Smooth muscle cell (in vitro differentiated cells): ENCODE data around the gene TBC1D32. TPM values are rescaled to one million over a fixed set of nuclear protein-coding genes. Genes with fewer than 3 reads are reported as not detected.
"Not testable (repeated sequence)": the region's sequence is repeated elsewhere in the genome, so short reads cannot be mapped to it uniquely, and the experiment has no call there.

ENCODE experiments used
- DNase-seq: peaks from one replicate; lab custom pipeline; 2025; ENCODE audit not compliant: unreplicated experiment; lab: John Stamatoyannopoulos, UW
- H2AFZ ChIP-seq: fragments of 200-600 bp; sonication (generic); 2 replicates; pipeline ENCODE4 v1.6.0; 2016; ENCODE audit warnings: antibody characterized with exemption, low read depth, mild to moderate bottlenecking
- H3F3A ChIP-seq: fragments of 200-600 bp; sonication (generic); 2 replicates; pipeline ENCODE4 v1.6.0; 2017; ENCODE audit warnings: antibody characterized with exemption, low read depth
- H3K27ac ChIP-seq: fragments of 200-600 bp; sonication (generic); 2 replicates; pipeline ENCODE4 v1.5.1; 2016; ENCODE audit warnings: low read depth, mild to moderate bottlenecking
- H3K27me3 ChIP-seq: fragments of 200-600 bp; sonication (generic); 2 replicates; pipeline ENCODE4 v1.6.1; 2016; ENCODE audit warnings: low read depth, mild to moderate bottlenecking
- H3K36me3 ChIP-seq: fragments of 200-600 bp; sonication (generic); 2 replicates; pipeline ENCODE4 v1.5.1; 2016; ENCODE audit warnings: low read depth
- H3K4me1 ChIP-seq: fragments of 200-600 bp; sonication (generic); 2 replicates; pipeline ENCODE4 v1.5.1; 2016; ENCODE audit warnings: low read depth
- H3K4me2 ChIP-seq: fragments of 200-600 bp; sonication (generic); 2 replicates; pipeline ENCODE4 v1.6.0; 2016; ENCODE audit warnings: mild to moderate bottlenecking
- H3K4me3 ChIP-seq: fragments of 200-600 bp; sonication (generic); 2 replicates; pipeline ENCODE4 v1.5.1; 2016; ENCODE audit warnings: mild to moderate bottlenecking
- H3K79me2 ChIP-seq: fragments of 200-600 bp; sonication (generic); 2 replicates; pipeline ENCODE4 v1.6.0; 2016; ENCODE audit warnings: low read depth, mild to moderate bottlenecking
- H3K9ac ChIP-seq: fragments of 200-600 bp; sonication (generic); 2 replicates; pipeline ENCODE4 v1.6.0; 2016; ENCODE audit warnings: low read depth
- H3K9me3 ChIP-seq: fragments of 200-600 bp; sonication (generic); replicated peaks from 2 replicates; pipeline ENCODE4 v1.5.1; 2016; ENCODE audit warnings: low read depth
- H4K20me1 ChIP-seq: fragments of 200-600 bp; sonication (generic); 2 replicates; pipeline ENCODE4 v1.6.0; 2016; ENCODE audit warnings: low read depth
- WGBS: methylation state at CpG from one replicate; pipeline ENCODE4 v1.1.7; 2016; ENCODE audit warnings: low lambda C conversion rate; 5-methylcytosine and 5-hydroxymethylcytosine counted together
- polyA plus RNA-seq: library from polyadenylated mRNA; unstranded; fragments of >200 nt; fragmentation: Nextera tagmentation; extraction: Ambion mirVana; gene quantifications from 2 replicates; pipeline ENCODE4 v1.2.1, GENCODE V29; 2016
- total RNA-seq: library from RNA; depleted of rRNA; stranded (reverse); fragments of >200 nt; gene quantifications from 2 replicates; pipeline ENCODE4 v1.2.3, GENCODE V29; 2014
- TF ChIP-seq, protein P1 (sequence below): fragments of 200-600 bp; sonication (generic); IDR thresholded peaks from 2 replicates; pipeline ENCODE4 v1.5.1; 2017; ENCODE audit warnings: borderline replicate concordance, mild to moderate bottlenecking, antibody characterized with exemption; ENCODE audit not compliant: insufficient read depth, poor library complexity, severe bottlenecking

Gene TBC1D32
- total and polyA plus RNA-seq, 2 experiments from 2014 or later, result 4.2 to 14.5 TPM

DNA sequence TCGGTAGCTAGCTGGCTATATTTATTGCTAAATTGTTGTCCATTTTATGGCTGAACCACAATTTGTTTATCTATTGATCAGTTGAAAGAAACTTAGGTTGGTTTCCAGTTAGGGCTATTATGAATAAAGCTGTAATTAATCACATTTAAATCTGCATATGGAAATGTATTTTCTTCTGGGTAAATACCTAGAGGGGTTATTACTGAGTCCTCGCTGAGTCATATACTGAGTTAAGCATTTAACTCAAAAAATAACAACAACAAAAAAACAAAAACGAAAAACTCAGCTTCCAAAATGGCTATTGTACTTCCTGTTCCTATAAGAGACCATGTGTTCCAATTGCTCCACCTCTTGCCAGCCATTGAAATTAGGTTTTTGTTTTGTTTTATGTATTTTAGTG is 258.2 kb downstream of the TBC1D32 start:
- Histone ChIP-seq H3K9ac (no peak overlapping the region), H3K79me2 (no peaks in the 10 kb centered on the region), H3K36me3 (no peaks in the 10 kb centered on the region), H3K27ac (peak overlapping the region; percentile 33), H3K4me3 (no peak overlapping the region), H4K20me1 (no peaks in the 10 kb centered on the region), H3K4me1 (no peaks in the 10 kb centered on the region), H2AFZ (no peak overlapping the region), H3F3A (no peaks in the 10 kb centered on the region), H3K27me3 (no peaks in the 10 kb centered on the region), H3K9me3 (no peaks in the 10 kb centered on the region), H3K4me2 (no peak overlapping the region)
- DNase-seq, result no peak
- TF ChIP-seq, protein P1, sequence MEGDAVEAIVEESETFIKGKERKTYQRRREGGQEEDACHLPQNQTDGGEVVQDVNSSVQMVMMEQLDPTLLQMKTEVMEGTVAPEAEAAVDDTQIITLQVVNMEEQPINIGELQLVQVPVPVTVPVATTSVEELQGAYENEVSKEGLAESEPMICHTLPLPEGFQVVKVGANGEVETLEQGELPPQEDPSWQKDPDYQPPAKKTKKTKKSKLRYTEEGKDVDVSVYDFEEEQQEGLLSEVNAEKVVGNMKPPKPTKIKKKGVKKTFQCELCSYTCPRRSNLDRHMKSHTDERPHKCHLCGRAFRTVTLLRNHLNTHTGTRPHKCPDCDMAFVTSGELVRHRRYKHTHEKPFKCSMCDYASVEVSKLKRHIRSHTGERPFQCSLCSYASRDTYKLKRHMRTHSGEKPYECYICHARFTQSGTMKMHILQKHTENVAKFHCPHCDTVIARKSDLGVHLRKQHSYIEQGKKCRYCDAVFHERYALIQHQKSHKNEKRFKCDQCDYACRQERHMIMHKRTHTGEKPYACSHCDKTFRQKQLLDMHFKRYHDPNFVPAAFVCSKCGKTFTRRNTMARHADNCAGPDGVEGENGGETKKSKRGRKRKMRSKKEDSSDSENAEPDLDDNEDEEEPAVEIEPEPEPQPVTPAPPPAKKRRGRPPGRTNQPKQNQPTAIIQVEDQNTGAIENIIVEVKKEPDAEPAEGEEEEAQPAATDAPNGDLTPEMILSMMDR, result no peak
- 91% methylated on average over 3 of the region's 3 CpGs for WGBS

DNA sequence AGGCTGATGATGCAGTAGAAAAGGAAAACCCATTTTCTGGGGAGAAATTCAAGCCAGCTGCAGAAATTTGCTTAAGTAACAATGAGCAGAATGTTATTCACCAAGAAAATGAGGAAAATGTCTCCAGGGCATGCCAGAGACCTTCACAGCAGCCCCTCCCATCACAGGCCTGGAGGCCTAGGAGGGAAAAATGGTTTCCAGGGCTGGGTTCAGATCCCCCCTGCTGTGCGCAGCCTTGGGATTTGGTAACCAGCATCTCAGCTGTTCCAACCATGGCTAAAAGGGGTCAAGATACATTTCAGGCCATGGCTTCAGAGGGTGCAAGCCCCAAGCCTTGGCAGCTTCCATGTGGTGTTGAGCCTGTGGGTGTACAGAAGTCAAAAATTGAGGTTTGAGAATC is 265.5 kb downstream of the TBC1D32 start:
- not testable (repeated sequence) for H3K9me3 ChIP-seq, H3K27ac ChIP-seq, H2AFZ ChIP-seq, H3K4me2 ChIP-seq, H3K4me1 ChIP-seq, H4K20me1 ChIP-seq, H3K4me3 ChIP-seq, H3F3A ChIP-seq, H3K27me3 ChIP-seq, H3K79me2 ChIP-seq, H3K9ac ChIP-seq, DNase-seq, H3K36me3 ChIP-seq
- 100% methylated on average over 1 of the region's 1 CpG for WGBS

DNA sequence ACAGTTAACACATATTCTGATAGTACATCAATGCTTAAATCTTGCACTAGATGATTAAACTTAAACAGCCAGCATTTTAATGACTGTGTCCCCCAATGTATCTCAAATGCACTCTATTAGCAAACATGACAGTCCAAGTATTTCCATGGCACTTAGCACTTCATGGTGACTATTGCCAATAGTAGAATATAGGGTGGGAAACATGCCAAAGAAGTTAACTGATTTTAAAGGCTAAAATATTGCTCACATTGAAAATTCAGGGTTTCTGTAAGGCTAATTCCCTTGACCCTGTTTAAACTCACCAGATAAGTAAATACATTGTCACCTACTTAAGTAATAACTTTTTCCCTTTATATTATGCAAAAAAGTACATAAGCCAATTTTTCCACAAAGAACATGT is 266.9 kb downstream of the TBC1D32 start:
- H3K36me3 ChIP-seq, result no peaks in the 10 kb centered on the region
- no peaks in the 10 kb centered on the region for H4K20me1 ChIP-seq
- no peak overlapping the region for H3K9ac ChIP-seq
- no peaks in the 10 kb centered on the region for H3K79me2 ChIP-seq
- no peaks in the 10 kb centered on the region for H3K9me3 ChIP-seq
- no peak overlapping the region for H2AFZ ChIP-seq
- no peak overlapping the region for H3K4me3 ChIP-seq
- DNase-seq, result no peak
- H3K4me2 ChIP-seq, result no peak overlapping the region
- TF ChIP-seq, protein P1, result no peak
- no peak overlapping the region for H3K27ac ChIP-seq
- no peaks in the 10 kb centered on the region for H3K4me1 ChIP-seq
- H3F3A ChIP-seq, result no peaks in the 10 kb centered on the region
- no peaks in the 10 kb centered on the region for H3K27me3 ChIP-seq

DNA sequence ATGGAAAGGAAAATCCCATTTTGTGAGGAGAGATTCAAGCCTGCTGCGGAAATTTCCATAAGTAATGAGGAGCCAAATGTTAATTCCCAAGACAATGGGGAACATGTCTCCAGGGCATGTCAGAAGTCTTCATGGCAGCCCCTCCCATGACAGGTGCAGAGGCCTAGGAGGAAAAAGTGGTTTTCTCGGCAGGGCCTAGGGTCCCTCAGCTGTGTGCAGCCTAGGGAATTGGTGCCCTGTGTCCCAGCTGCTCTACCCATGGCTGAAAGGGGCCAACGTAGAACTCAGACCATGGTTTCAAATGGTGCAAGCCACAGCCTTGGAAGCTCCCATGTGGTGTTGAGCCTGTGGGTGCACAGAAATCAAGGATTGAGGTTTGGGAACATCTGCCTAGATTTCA is 269.9 kb downstream of the TBC1D32 start:
- H3K27me3 ChIP-seq, result no peaks in the 10 kb centered on the region
- no peak overlapping the region for H3K9ac ChIP-seq
- H3K27ac ChIP-seq, result no peak overlapping the region
- no peak overlapping the region for H3K4me3 ChIP-seq
- H2AFZ ChIP-seq, result no peak overlapping the region
- no peak overlapping the region for H3K4me2 ChIP-seq
- WGBS, result 97% methylated on average over 3 of the region's 3 CpGs
- DNase-seq, result no peak
- no peaks in the 10 kb centered on the region for H3K9me3 ChIP-seq
- H3K79me2 ChIP-seq, result no peaks in the 10 kb centered on the region
- H4K20me1 ChIP-seq, result no peaks in the 10 kb centered on the region
- TF ChIP-seq, protein P1, result no peak
- H3F3A ChIP-seq, result no peaks in the 10 kb centered on the region
- H3K36me3 ChIP-seq, result no peaks in the 10 kb centered on the region
- H3K4me1 ChIP-seq, result no peaks in the 10 kb centered on the region
